SK-N-SH treated with all-trans-retinoic acid at 6 μM for 48 hours (cell line): ENCODE data around the gene CPTP.

Source experiments
- ARNTL ChIP-seq: fragments of 450-650 bp; formaldehyde crosslinking; IDR thresholded peaks from 2 replicates; pipeline ENCODE4 v1.5.0; 2020; ENCODE audit warnings: low read depth, mild to moderate bottlenecking, moderate library complexity, borderline replicate concordance
- CREB5 ChIP-seq: fragments of 250-450 bp; sonication (Bioruptor Pico); IDR thresholded peaks from 2 replicates; pipeline ENCODE4 v1.5.1; 2020; ENCODE audit warnings: low read depth, mild to moderate bottlenecking, moderate library complexity
- CSRNP3 ChIP-seq: fragments of 250-450 bp; sonication (Bioruptor Pico); IDR thresholded peaks from 2 replicates; pipeline ENCODE4 v1.5.1; 2021; ENCODE audit warnings: mild to moderate bottlenecking, moderate library complexity
- GLIS3 ChIP-seq: fragments of 250-450 bp; sonication (Bioruptor Pico); IDR thresholded peaks from 2 replicates; pipeline ENCODE4 v1.5.0; 2020; ENCODE audit warnings: mild to moderate bottlenecking, moderate library complexity
- OSR1 ChIP-seq: fragments of 250-450 bp; sonication (Bioruptor Pico); IDR thresholded peaks from 2 replicates; pipeline ENCODE4 v1.8.0; 2022; ENCODE audit warnings: moderate library complexity, mild to moderate bottlenecking, inconsistent platforms
- PATZ1 ChIP-seq: fragments of 250-450 bp; sonication (Bioruptor Pico); IDR thresholded peaks from 2 replicates; pipeline ENCODE4 v1.8.0; 2020; ENCODE audit warnings: mild to moderate bottlenecking, moderate library complexity, borderline replicate concordance
- TOX ChIP-seq: fragments of 250-450 bp; sonication (Bioruptor Pico); IDR thresholded peaks from 2 replicates; pipeline ENCODE4 v1.8.0; 2021; ENCODE audit warnings: mild to moderate bottlenecking, moderate library complexity, borderline replicate concordance
- ZC3H10 ChIP-seq: fragments of 250-450 bp; sonication (Bioruptor Pico); IDR thresholded peaks from 2 replicates; pipeline ENCODE4 v1.5.1; 2021; ENCODE audit warnings: mild to moderate bottlenecking, moderate library complexity
- ZFP30 ChIP-seq: fragments of 450-650 bp; formaldehyde crosslinking; IDR thresholded peaks from 2 replicates; pipeline ENCODE4 v1.5.0; 2022; ENCODE audit warnings: mild to moderate bottlenecking, moderate library complexity
- ZNF70 ChIP-seq: fragments of 450-650 bp; formaldehyde crosslinking; IDR thresholded peaks from 2 replicates; pipeline ENCODE4 v1.5.0; 2020; ENCODE audit warnings: mild to moderate bottlenecking, moderate library complexity
- ZNF8 ChIP-seq: fragments of 450-650 bp; formaldehyde crosslinking; IDR thresholded peaks from 2 replicates; pipeline ENCODE4 v1.5.0; 2020; ENCODE audit warnings: mild to moderate bottlenecking, moderate library complexity

GRCh38 chr1:1331068-1331965 is 6.7 kb downstream of the CPTP start, which contains the start of gene TAS1R3:
- TF ChIP-seq TOX (CRISPR knock-in tag), result no peak
- no peak for TF ChIP-seq CSRNP3 (CRISPR knock-in tag)
- no peak for TF ChIP-seq PATZ1 (CRISPR knock-in tag)
- TF ChIP-seq ARNTL (CRISPR knock-in tag), result no peak
- no peak for TF ChIP-seq OSR1 (CRISPR knock-in tag)
- no peak for TF ChIP-seq ZNF8 (CRISPR knock-in tag)
- TF ChIP-seq ZFP30, result no peak
- TF ChIP-seq CREB5, result no peak
- TF ChIP-seq ZC3H10 (CRISPR knock-in tag), result no peak
- TF ChIP-seq GLIS3, result no peak
- no peak for TF ChIP-seq ZNF70 (CRISPR knock-in tag)
